Liver (tissue), 3 donors: ENCODE measurements around the gene REPS2.

ENCODE experiments used
- EGR1 ChIP-seq, 2 donors: IDR thresholded peaks; 2 replicates each; pipeline ENCODE4 v1.6.1; 2016 to 2018; ENCODE audit warnings: antibody characterized with exemption in 2 of 2, low read depth in 2 of 2
- HNF4A ChIP-seq, 2 donors: conservative IDR thresholded peaks; 2 replicates each; pipeline ENCODE4 v1.6.1; 2016; ENCODE audit warnings: antibody characterized with exemption in 2 of 2, mild to moderate bottlenecking in 2 of 2
- HNF4G ChIP-seq: IDR thresholded peaks from 2 replicates; pipeline ENCODE4 v1.6.1; 2016; ENCODE audit warnings: antibody characterized with exemption
- JUND ChIP-seq, 2 donors: IDR thresholded peaks; 2 replicates each; pipeline ENCODE4 v1.6.1; 2016; ENCODE audit warnings: antibody characterized with exemption in 2 of 2
- RAD21 ChIP-seq, 2 donors: IDR thresholded peaks; 2 replicates each; pipeline ENCODE4 v1.6.1; 2016; ENCODE audit warnings: antibody characterized with exemption in 2 of 2, mild to moderate bottlenecking in 2 of 2
- SP1 ChIP-seq: IDR thresholded peaks from 2 replicates; pipeline ENCODE4 v1.6.1; 2018; ENCODE audit warnings: antibody characterized with exemption, mild to moderate bottlenecking
- TAF1 ChIP-seq: conservative IDR thresholded peaks from 2 replicates; pipeline ENCODE4 v1.6.1; 2016; ENCODE audit warnings: antibody characterized with exemption, mild to moderate bottlenecking
- YY1 ChIP-seq: IDR thresholded peaks from 2 replicates; pipeline ENCODE4 v1.6.1; 2016; ENCODE audit warnings: antibody characterized with exemption, mild to moderate bottlenecking
- TF ChIP-seq, protein P1 (sequence below): fragments of 150-350 bp; IDR thresholded peaks from 2 replicates; pipeline ENCODE4 v1.5.1; 2017; ENCODE audit warnings: improper control_type of control experiment, low read depth, low read length; ENCODE audit not compliant: missing input control
- TF ChIP-seq, protein P2 (sequence below): IDR thresholded peaks from 2 replicates; pipeline ENCODE4 v1.6.1; 2016; ENCODE audit warnings: antibody characterized with exemption
- TF ChIP-seq, protein P3 (sequence below): IDR thresholded peaks from 2 replicates; pipeline ENCODE4 v1.6.1; 2016; ENCODE audit warnings: antibody characterized with exemption, mild to moderate bottlenecking
- TF ChIP-seq, protein P4 (sequence below): IDR thresholded peaks from 2 replicates; pipeline ENCODE4 v1.6.1; 2016; ENCODE audit warnings: antibody characterized with exemption
- donor health status: healthy.
- donor health status: healthy.

DNA sequence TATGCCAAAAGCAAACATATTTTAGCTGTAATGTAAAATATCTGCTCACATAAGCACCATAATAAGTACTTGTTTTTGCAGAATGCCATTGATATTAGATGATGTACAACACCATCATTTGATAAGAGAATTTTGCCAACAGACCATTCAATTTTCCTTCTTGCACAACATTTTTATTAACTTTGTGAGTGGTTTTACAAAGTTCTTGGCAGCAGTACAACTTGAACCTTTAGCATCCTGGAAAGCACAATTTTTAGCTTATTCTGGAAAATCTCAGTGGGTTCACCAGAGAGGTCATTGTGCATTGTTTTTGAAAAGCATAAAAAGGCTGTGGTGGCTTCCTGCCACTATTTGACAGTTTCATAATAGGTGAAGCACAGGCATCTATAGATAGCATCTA, 26.4 kb upstream of the REPS2 start:
- TF ChIP-seq, protein P1, sequence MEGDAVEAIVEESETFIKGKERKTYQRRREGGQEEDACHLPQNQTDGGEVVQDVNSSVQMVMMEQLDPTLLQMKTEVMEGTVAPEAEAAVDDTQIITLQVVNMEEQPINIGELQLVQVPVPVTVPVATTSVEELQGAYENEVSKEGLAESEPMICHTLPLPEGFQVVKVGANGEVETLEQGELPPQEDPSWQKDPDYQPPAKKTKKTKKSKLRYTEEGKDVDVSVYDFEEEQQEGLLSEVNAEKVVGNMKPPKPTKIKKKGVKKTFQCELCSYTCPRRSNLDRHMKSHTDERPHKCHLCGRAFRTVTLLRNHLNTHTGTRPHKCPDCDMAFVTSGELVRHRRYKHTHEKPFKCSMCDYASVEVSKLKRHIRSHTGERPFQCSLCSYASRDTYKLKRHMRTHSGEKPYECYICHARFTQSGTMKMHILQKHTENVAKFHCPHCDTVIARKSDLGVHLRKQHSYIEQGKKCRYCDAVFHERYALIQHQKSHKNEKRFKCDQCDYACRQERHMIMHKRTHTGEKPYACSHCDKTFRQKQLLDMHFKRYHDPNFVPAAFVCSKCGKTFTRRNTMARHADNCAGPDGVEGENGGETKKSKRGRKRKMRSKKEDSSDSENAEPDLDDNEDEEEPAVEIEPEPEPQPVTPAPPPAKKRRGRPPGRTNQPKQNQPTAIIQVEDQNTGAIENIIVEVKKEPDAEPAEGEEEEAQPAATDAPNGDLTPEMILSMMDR, result no peak
- TF ChIP-seq SP1, result no peak
- TF ChIP-seq, protein P2, sequence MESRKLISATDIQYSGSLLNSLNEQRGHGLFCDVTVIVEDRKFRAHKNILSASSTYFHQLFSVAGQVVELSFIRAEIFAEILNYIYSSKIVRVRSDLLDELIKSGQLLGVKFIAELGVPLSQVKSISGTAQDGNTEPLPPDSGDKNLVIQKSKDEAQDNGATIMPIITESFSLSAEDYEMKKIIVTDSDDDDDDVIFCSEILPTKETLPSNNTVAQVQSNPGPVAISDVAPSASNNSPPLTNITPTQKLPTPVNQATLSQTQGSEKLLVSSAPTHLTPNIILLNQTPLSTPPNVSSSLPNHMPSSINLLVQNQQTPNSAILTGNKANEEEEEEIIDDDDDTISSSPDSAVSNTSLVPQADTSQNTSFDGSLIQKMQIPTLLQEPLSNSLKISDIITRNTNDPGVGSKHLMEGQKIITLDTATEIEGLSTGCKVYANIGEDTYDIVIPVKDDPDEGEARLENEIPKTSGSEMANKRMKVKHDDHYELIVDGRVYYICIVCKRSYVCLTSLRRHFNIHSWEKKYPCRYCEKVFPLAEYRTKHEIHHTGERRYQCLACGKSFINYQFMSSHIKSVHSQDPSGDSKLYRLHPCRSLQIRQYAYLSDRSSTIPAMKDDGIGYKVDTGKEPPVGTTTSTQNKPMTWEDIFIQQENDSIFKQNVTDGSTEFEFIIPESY, result no peak
- no peak for TF ChIP-seq JUND (IDR thresholded peaks at IDR 0.05)
- TF ChIP-seq EGR1 (IDR thresholded peaks at IDR 0.05; ENCODE audit: low read depth in 2 of 2), result no peak
- TF ChIP-seq YY1, result no peak
- TF ChIP-seq, protein P3, sequence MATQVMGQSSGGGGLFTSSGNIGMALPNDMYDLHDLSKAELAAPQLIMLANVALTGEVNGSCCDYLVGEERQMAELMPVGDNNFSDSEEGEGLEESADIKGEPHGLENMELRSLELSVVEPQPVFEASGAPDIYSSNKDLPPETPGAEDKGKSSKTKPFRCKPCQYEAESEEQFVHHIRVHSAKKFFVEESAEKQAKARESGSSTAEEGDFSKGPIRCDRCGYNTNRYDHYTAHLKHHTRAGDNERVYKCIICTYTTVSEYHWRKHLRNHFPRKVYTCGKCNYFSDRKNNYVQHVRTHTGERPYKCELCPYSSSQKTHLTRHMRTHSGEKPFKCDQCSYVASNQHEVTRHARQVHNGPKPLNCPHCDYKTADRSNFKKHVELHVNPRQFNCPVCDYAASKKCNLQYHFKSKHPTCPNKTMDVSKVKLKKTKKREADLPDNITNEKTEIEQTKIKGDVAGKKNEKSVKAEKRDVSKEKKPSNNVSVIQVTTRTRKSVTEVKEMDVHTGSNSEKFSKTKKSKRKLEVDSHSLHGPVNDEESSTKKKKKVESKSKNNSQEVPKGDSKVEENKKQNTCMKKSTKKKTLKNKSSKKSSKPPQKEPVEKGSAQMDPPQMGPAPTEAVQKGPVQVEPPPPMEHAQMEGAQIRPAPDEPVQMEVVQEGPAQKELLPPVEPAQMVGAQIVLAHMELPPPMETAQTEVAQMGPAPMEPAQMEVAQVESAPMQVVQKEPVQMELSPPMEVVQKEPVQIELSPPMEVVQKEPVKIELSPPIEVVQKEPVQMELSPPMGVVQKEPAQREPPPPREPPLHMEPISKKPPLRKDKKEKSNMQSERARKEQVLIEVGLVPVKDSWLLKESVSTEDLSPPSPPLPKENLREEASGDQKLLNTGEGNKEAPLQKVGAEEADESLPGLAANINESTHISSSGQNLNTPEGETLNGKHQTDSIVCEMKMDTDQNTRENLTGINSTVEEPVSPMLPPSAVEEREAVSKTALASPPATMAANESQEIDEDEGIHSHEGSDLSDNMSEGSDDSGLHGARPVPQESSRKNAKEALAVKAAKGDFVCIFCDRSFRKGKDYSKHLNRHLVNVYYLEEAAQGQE, result no peak
- TF ChIP-seq, protein P4, sequence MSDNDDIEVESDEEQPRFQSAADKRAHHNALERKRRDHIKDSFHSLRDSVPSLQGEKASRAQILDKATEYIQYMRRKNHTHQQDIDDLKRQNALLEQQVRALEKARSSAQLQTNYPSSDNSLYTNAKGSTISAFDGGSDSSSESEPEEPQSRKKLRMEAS, result no peak
- no peak for TF ChIP-seq TAF1
- no peak for TF ChIP-seq RAD21 (IDR thresholded peaks at IDR 0.05)
- no peak for TF ChIP-seq HNF4G
- TF ChIP-seq HNF4A (conservative IDR thresholded peaks at IDR 0.05), result no peak
